Right lobe of liver (tissue), 6 donors: ENCODE results near the gene SLC44A5. TPM values are rescaled to one million over a fixed set of nuclear protein-coding genes. Genes with fewer than 3 reads are reported as not detected.

ENCODE experiments used
- ATAC-seq, 4 donors: fragments of 200-7000 bp; cut with Tn5 transposase; one replicate each; pipeline ENCODE4 v1.9.1; 2020; ENCODE audit warnings: mild to moderate bottlenecking in 4 of 4, moderate library complexity in 4 of 4
- DNase-seq, 3 donors: peaks; one replicate each; pipeline ENCODE4 v3.0.0-alpha.2; 2020
- H3K27ac ChIP-seq, 3 donors: fragments of 200-600 bp; one replicate each; pipeline ENCODE4 v1.8.0; 2022
- H3K27me3 ChIP-seq, 2 donors: fragments of 200-600 bp; one replicate each; pipeline ENCODE4 v1.8.0; 2022
- H3K36me3 ChIP-seq, 4 donors: fragments of 200-600 bp; sonication (generic) in 1 of 4; one replicate each; pipeline versions ENCODE4 v1.5.1 to v1.8.0; 2017 to 2022; ENCODE audit warnings: control low read depth in 1 of 4
- H3K4me1 ChIP-seq, 4 donors: fragments of 200-600 bp; sonication (generic) in 1 of 4; one replicate each; pipeline versions ENCODE4 v1.5.1 to v1.8.0; 2017 to 2022; ENCODE audit warnings: control low read depth in 1 of 4
- H3K4me3 ChIP-seq, 3 donors: fragments of 200-600 bp; one replicate each; pipeline ENCODE4 v1.8.0; 2022
- H3K9me3 ChIP-seq, 4 donors: fragments of 200-600 bp; sonication (generic) in 1 of 4; one replicate each; pipeline versions ENCODE4 v1.5.1 to v1.8.0; 2017 to 2022; ENCODE audit warnings: control low read depth in 1 of 4
- CTCF ChIP-seq, 4 donors: fragments of 200-600 bp in 3 of 4; fragments of 450-650 bp in 1 of 4; IDR thresholded peaks; one replicate each; pipeline versions ENCODE4 v1.5.1 to v1.8.0; 2016 to 2022; ENCODE audit warnings: antibody characterized with exemption in 4 of 4, mild to moderate bottlenecking in 2 of 4
- POLR2A ChIP-seq: fragments of 450-650 bp; IDR thresholded peaks from one replicate; pipeline ENCODE4 v1.6.1; 2017; ENCODE audit warnings: antibody characterized with exemption, mild to moderate bottlenecking
- whole genome bisulfite sequencing: methylation state at CpG from one replicate; pipeline ENCODE4 v1.1.6; 2018; ENCODE audit warnings: low coverage, low lambda C conversion rate; ENCODE audit not compliant: insufficient coverage; ENCODE audit errors: missing lambda C conversion rate; 5-methylcytosine and 5-hydroxymethylcytosine counted together
- intact Hi-C, 2 donors: fragments of 100-400 bp; cut with DNase I; formaldehyde crosslinking; loops; one replicate each; pipeline versions ENCODE4 v1.11.2 to v1.14.1; 2022
- total RNA-seq, 6 experiments: library from RNA; depleted of rRNA in 2 of 6; stranded (reverse); fragments of >200 nt in 2 of 6; fragmentation: NEBNext Ultra II Directional in 3 of 6; extraction: Animal tissue kit (Norgen Biotek cat#: 25700) in 3 of 6; gene quantifications; one replicate each; pipeline versions ENCODE4 v1.1.0 to v1.2.4, GENCODE V29; 2016 to 2023
- donor health status: DM: no; HTN: yes; CAD: no.
- donor health status: DM: no; HTN: no; CAD: no.
- donor health status: DM: no; HTN: no; CAD: no.
- donor health status: DM: no; HTN: yes; CAD: no.
- donor health status: DM: no; HTN: yes; CAD: no.

The SLC44A5 gene
- total RNA-seq, 6 experiments from 2014 or later: 0.14 to 1.4 (median 0.59) TPM; not detected in 1

- H3K36me3 ChIP-seq: no peaks in the 10 kb centered on the region
- no peak for ATAC-seq
- WGBS: 14% methylated on average over 1 of the region's 2 CpGs
- no peaks in the 10 kb centered on the region for H3K9me3 ChIP-seq
- H3K27ac ChIP-seq: no peak overlapping the region
- H3K27me3 ChIP-seq: no peaks in the 10 kb centered on the region
- H3K4me1 ChIP-seq: no peaks in the 10 kb centered on the region
- H3K4me3 ChIP-seq: no peak overlapping the region
- no peak for DNase-seq
- no peak for TF ChIP-seq POLR2A
- TF ChIP-seq CTCF (IDR thresholded peaks at IDR 0.05): no peak
- intact Hi-C loops: no loop called here
Observed at GRCh38 chr1:75531570-75531969, 79.3 kb downstream of the SLC44A5 start.

- intact Hi-C loops: no loop called here
- H3K9me3 ChIP-seq: no peaks in the 10 kb centered on the region
- no peak for DNase-seq
- H3K36me3 ChIP-seq: no peaks in the 10 kb centered on the region
- no peak overlapping the region for H3K4me3 ChIP-seq
- H3K27ac ChIP-seq: no peak overlapping the region
- TF ChIP-seq CTCF (IDR thresholded peaks at IDR 0.05) (no peak), POLR2A (no peak)
- no peaks in the 10 kb centered on the region for H3K4me1 ChIP-seq
- ATAC-seq: no peak
- no peaks in the 10 kb centered on the region for H3K27me3 ChIP-seq
Observed at GRCh38 chr1:75529488-75529887, 81.4 kb downstream of the SLC44A5 start.

GRCh38 chr1:75528001-75528400, 82.9 kb downstream of the SLC44A5 start:
- H3K36me3 ChIP-seq: no peaks in the 10 kb centered on the region
- H3K27ac ChIP-seq: no peak overlapping the region
- ATAC-seq: no peak
- no peaks in the 10 kb centered on the region for H3K4me1 ChIP-seq
- DNase-seq: no peak
- no peaks in the 10 kb centered on the region for H3K27me3 ChIP-seq
- TF ChIP-seq POLR2A (no peak), CTCF (IDR thresholded peaks at IDR 0.05) (no peak)
- no peaks in the 10 kb centered on the region for H3K9me3 ChIP-seq
- intact Hi-C loops: no loop called here
- no peak overlapping the region for H3K4me3 ChIP-seq

GRCh38 chr1:75522389-75522788, 88.5 kb downstream of the SLC44A5 start:
- intact Hi-C loops: no loop called here
- peaks cover 0 to 7% (median 0%) of the 10 kb centered on the region in 4 donors for H3K4me1 ChIP-seq
- no peaks in the 10 kb centered on the region for H3K9me3 ChIP-seq
- DNase-seq (no peak), ATAC-seq (peak in 2 of 4 donors; percentile 47 to 62)
- TF ChIP-seq CTCF (IDR thresholded peaks at IDR 0.05): no peak
- TF ChIP-seq POLR2A: no peak
- H3K27me3 ChIP-seq: no peaks in the 10 kb centered on the region
- H3K27ac ChIP-seq: no peak overlapping the region
- no peak overlapping the region for H3K4me3 ChIP-seq
- 34% methylated on average over 3 of the region's 3 CpGs for WGBS
- H3K36me3 ChIP-seq: no peaks in the 10 kb centered on the region

- intact Hi-C loops: no loop called here
- 51% methylated on average over 3 of the region's 3 CpGs for WGBS
Observed at GRCh38 chr1:75521658-75522057, 89.3 kb downstream of the SLC44A5 start.

More at GRCh38 chr1:75521658-75522057, 89.3 kb downstream of the SLC44A5 start:
- ATAC-seq: no peak
- TF ChIP-seq POLR2A: no peak
- TF ChIP-seq CTCF (IDR thresholded peaks at IDR 0.05): no peak
- H3K4me1 ChIP-seq: peaks cover 0 to 7% (median 0%) of the 10 kb centered on the region in 4 donors
- H3K9me3 ChIP-seq: no peaks in the 10 kb centered on the region
- no peak overlapping the region for H3K4me3 ChIP-seq
- H3K27me3 ChIP-seq: no peaks in the 10 kb centered on the region
- no peak overlapping the region for H3K27ac ChIP-seq
- DNase-seq: no peak
- no peaks in the 10 kb centered on the region for H3K36me3 ChIP-seq
